GM13976 (cell line): ENCODE data around the gene DIAPH2.

ENCODE experiments used
- DNase-seq: peaks from one replicate; pipeline ENCODE4 v3.0.0; 2012; ENCODE audit warnings: low spot score
- CTCF ChIP-seq: IDR thresholded peaks from 2 replicates; pipeline ENCODE4 v1.5.1; 2012; ENCODE audit warnings: borderline replicate concordance, mild to moderate bottlenecking; ENCODE audit not compliant: insufficient read depth; ENCODE audit errors: extremely low read depth, missing control alignments, control extremely low read depth
- in situ Hi-C: fragments of 300-500 bp; cut with MboI; formaldehyde crosslinking; loops from one replicate; pipeline ENCODE4 v1.12.0; 2022; ENCODE audit warnings: low sequenced_read_pairs, mixed read lengths, inconsistent platforms; ENCODE audit not compliant: unreplicated experiment

Gene DIAPH2

GRCh38 chrX:97416461-97416860 is 731.8 kb downstream of the DIAPH2 start:
- no peak for TF ChIP-seq CTCF
- in situ Hi-C loops = no loop called here
- DNase-seq = no peak

GRCh38 chrX:97429101-97429500 is 744.5 kb downstream of the DIAPH2 start:
- no peak for DNase-seq
- TF ChIP-seq CTCF = no peak
- in situ Hi-C loops = no loop called here

- in situ Hi-C loops = no loop called here
- DNase-seq = no peak
- no peak for TF ChIP-seq CTCF
Observed at GRCh38 chrX:97431281-97431680, 746.6 kb downstream of the DIAPH2 start.

- DNase-seq = no peak
- no peak for TF ChIP-seq CTCF
- in situ Hi-C loops = no loop called here
Observed at GRCh38 chrX:97446298-97446882, 761.7 kb downstream of the DIAPH2 start.

- no peak for TF ChIP-seq CTCF
- no peak for DNase-seq
- in situ Hi-C loops = no loop called here
Observed at GRCh38 chrX:97447306-97447705, 762.7 kb downstream of the DIAPH2 start.

- no peak for DNase-seq
- in situ Hi-C loops = no loop called here
- TF ChIP-seq CTCF = no peak
Observed at GRCh38 chrX:97452283-97452682, 767.6 kb downstream of the DIAPH2 start.
